Measurements from ENCODE around the gene KYAT1.

KYAT1 gene
- 0.61 to 0.65 reads per million in 2 donors for total RNA-seq

DNA sequence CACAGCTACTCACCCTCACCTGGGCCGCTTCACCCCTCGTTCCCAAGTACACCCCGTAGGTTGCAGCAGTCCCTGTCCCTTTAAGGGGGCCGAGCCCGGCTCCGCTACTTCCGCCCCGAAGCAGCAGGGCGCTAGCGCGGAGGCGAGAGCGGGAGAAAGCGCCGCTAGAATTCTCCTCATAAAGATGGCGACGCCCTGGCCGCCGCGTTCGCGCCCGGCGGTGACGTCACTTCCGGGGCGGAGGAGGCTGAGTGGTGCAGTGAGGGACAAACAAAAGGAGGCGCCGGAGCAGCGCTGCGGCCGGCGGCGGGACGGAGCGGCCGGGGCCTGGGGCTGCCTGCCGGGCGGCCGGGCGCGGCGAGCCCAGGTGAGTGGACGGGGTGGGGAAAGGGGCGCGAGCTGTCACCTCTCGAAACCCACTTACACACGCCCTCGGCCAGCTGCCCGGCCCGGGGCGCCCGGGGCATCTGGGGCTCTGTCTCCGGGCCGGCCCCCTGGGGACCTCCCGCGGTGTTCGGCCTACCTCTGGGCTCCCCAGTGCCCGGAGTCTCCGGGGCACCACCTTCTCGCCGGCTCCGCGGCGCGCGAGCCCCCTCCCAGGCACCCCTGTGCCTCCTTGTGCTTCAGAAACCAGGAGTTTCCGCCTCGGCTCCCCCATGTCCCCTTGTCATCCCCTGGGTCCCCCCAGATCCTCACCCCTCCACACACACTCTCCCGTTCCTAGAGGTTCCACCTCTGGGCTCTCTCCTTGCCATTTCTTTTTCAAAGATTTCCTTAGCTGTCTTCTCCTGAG lies at the start of gene KYAT1, which contains the start of gene LRRC8A:
Gene KYAT1, minus strand, starts transcription at position 67 of the 793 bp plus-strand sequence. CDS start 36,545 bp downstream, outside the sequence.
Gene LRRC8A, plus strand, starts transcription at position 250 of the 793 bp plus-strand sequence. CDS start 25,032 bp downstream, outside the sequence.
- peak; percentile 98 for DNase-seq

DNA sequence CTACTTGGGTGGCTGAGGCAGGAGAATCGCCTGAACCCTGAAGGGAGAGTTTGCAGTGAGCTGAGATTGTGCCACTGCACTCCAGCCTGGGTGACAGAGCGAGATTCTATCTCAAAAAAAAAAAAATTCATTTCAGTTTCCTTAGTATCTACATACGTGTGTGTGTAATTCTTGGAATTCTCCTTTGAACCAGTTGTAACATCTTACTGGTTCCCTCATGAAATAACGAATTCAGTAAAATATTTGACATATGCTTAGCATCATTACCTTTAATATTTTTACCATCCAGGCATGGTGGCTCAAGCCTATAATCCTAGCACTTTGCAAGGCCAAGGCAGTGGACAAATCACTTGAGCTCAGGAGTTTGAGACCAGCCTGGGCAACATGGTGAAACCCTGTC lies 47.8 kb upstream of the KYAT1 start:
- DNase-seq: no peak

DNA sequence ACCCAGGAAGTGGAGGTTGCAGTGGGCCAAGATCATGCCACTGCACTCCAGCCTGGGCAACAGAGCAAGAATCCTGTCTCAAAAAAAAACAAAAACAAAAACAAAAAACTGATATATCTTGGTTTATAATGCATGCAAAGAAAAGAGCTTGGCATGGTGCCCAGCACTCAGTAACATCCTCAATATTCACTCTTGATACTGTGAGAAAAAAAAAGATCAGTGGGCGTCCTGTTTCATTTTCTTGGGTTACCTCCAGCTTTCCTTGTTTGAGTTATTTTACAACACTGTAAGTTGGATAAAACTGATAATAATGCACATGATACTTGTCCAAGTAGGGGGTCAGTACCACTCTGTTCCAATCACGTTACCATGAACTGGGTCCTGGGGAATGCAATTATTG lies 46.9 kb upstream of the KYAT1 start:
- no peak for DNase-seq

DNA sequence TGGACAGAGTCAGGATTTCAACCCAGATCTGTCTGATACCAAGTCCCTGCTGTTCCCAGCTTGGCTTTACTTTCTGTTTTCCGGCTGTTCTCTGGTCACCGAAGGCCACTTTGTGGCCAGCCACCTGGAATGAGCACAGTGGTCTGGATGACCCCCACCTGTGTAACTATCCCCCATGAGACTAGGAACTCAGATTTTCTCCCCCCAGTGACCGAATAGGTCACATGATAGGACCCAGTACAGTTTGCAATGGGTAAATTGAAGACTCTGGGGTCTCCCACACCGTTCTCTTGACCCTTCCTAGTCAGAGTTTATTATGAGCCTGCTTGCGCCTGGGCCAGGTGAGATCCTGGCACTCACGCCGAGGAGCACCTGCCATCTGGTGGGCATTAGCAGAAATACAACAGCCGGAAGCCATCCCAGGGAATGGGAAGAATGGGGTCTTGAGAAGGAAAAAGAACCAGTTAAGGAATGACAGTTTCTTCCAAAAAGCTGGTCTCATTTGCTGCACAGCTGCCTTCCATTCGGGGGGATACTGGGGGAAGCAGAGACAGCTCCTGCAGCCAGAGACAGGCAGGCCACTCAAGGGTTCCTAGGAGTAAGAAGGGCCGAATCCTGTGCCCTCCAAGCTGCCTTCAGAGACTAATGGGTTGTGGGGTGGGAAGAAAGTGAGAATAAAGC lies 46.1 kb upstream of the KYAT1 start:
- no peak for DNase-seq

DNA sequence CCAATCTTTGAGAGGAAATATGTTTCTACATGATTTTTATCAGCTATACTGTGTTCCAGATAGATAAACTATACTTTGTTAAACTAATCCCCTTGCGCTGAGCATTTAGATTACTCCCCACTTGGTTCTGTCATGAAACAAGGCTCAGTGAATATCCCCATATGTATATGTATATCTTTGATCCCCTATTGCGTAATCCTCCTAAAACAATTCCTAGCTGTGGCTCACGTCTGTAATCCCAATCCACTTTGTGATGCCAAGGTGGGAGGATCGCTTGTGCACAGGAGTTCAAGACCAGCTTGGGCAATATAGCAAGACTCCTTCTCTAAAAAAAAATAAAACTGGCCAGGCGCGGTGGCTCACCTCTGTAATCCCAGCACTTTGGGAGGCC lies 41.7 kb upstream of the KYAT1 start:
- no peak for DNase-seq

DNA sequence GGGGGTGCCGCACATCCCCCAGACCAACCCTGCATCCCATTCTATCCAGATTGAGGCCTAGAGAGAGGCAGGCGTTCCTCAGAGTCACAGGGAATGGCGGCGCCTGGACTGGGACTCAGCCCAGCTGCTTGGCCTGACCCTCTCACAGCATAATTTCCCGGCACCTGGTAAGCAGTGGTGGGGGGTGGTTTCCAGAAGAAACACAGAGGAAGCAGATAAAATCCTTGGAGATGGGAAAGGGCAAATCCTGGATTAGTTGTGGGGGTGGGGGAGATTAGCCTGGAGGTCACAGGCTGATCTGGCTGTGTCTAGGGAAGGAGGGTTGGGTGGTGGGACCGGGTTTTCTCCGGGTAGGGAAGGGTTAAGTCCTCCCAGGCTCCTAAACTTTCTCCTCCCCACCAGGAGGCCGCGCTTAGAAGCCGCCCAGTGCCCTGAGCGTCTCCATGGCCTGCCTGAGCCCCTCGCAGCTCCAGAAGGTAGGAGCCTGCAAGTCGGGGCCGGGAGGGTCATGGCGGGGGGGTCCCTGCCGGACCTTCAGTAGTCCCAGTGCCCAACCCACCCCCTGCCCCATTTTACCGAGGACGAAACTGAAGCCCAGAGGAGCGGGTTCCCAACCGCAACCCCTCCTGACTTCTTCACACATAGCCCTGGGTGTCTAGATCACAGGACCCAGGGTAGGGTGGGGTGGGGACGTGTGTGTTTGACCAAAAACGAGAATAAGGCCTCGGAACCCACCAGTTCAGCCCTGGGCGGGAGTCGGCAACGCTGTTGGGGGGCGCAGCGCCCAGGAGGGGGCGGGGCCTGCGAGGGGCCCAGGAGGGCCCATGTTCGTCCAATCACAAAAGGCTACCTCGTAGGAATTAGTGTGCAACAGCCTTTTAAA lies 40.4 kb upstream of the KYAT1 start:
- no peak for DNase-seq

DNA sequence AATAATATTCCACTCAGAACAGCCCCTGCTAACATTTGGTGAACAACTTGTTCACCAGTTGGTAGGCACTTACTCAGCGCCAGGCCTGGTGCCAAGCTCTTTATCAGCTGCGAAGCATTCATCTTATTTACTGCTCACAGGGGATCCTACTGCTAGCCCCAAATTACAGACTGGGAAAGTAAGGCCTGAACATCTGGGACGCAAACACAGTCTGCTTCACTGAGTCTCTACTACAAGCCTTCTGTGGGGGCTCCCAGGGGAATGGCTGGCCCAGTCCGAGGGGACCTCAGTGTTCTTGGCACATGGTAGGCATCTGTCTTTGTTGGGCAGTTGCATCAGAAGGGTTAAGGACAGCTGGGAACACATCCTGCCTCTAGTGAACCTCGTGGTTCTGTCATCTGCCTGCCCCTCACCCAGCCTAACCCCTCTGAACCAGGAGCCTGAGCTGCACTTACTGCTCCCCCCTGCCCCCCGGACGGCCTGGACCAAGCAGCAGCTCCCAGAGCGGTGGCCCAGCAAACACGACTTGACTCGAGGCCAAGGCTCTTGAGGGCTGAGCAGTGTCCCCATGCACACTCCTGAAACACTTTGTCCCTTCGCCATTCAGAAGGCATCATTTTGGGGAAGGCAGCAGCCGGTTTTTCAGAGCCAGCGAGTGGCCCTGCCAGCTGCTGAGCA lies 38.8 kb upstream of the KYAT1 start, which contains the start of gene PHYHD1:
Gene PHYHD1, plus strand, starts transcription at position 602 of the 678 bp plus-strand sequence. CDS start 1,342 bp downstream, outside the sequence.
- DNase-seq: no peak

DNA sequence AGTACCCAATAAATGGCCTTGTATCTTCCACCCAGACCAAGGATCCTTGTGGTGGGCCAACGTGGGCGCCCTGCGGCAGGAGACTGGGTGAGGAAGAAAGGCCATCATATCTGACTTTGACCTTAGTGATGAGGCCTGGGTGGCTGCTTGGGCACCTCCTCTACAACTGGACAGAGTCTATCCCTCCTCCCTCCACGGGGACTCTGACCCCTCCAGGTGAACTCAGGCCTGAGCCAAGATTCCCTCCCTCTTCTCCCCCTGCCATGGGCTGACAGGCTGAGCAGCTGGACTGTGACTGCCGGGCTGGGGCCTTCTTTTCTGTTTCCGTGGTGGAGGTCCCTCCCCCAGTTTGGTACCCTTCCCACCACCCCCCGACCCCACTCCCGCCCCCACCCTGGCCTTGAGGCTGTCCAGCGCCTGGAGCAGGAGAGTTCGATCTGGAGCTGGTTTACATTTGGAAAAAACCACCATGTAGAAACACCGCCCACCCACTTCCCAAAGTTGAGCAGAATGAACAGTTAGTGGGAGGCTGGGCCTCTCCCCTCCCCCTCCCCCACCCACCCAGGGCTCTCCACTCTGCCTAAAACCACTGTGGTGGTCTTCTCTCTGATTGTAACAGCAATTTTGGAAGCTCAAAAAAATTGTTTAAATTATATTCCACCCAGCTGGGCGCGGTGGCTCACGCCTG lies 37.8 kb upstream of the KYAT1 start:
- DNase-seq: no peak

DNA sequence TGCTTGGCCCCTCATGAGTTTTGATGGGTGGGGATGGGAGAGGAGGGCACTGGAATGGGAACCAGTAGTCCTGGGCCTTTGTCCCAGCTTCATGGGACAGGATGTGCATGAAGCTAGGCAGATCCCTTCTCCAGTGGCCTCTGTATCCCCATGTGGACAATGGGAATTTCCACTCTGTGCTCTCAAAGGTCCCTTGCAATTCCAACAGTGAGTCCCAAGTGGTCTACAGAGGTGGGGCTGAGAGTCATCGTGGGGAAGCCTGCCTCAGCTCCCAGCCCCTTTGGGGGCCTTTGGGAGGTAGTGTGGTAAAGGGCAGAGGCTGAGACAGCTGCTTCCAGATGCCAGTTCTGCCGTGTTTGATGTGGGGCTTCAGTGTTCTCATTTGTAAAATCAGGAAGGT lies 37.2 kb upstream of the KYAT1 start:
- no peak for DNase-seq

DNA sequence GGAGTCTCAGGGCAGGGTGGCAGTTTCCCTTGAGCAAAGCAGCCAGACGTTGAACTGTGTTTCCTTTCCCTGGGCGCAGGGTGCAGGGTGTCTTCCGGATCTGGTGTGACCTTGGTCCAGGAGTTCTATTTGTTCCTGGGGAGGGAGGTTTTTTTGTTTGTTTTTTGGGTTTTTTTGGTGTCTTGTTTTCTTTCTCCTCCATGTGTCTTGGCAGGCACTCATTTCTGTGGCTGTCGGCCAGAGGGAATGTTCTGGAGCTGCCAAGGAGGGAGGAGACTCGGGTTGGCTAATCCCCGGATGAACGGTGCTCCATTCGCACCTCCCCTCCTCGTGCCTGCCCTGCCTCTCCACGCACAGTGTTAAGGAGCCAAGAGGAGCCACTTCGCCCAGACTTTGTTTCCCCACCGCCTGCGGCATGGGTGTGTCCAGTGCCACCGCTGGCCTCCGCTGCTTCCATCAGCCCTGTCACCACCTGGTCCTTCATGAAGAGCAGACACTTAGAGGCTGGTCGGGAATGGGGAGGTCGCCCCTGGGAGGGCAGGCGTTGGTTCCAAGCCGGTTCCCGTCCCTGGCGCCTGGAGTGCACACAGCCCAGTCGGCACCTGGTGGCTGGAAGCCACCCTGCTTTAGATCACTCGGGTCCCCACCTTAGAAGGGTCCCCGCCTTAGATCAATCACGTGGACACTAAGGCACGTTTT lies 35.5 kb upstream of the KYAT1 start:
- DNase-seq: no peak

DNA sequence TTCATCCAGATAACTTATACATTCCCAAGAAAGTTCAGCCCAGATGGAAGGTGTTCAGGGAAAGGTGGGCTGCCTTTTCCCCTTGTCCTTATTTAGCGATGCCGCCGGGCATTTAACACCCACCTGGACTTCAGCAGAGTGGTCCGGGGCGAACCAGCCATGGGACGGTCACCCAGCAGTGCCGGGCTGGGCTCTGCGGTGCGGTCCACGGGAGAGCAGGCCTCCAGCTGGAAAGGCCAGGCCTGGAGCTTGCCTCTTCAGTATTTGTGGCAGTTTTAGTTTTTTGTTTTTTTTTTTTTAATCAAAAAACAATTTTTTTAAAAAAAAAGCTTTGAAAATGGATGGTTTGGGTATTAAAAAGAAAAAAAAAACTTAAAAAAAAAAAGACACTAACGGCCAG lies 35.0 kb upstream of the KYAT1 start:
- DNase-seq: no peak

DNA sequence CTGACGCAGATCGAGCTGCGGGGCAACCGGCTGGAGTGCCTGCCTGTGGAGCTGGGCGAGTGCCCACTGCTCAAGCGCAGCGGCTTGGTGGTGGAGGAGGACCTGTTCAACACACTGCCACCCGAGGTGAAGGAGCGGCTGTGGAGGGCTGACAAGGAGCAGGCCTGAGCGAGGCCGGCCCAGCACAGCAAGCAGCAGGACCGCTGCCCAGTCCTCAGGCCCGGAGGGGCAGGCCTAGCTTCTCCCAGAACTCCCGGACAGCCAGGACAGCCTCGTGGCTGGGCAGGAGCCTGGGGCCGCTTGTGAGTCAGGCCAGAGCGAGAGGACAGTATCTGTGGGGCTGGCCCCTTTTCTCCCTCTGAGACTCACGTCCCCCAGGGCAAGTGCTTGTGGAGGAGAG lies 34.5 kb upstream of the KYAT1 start:
- DNase-seq: no peak

DNA sequence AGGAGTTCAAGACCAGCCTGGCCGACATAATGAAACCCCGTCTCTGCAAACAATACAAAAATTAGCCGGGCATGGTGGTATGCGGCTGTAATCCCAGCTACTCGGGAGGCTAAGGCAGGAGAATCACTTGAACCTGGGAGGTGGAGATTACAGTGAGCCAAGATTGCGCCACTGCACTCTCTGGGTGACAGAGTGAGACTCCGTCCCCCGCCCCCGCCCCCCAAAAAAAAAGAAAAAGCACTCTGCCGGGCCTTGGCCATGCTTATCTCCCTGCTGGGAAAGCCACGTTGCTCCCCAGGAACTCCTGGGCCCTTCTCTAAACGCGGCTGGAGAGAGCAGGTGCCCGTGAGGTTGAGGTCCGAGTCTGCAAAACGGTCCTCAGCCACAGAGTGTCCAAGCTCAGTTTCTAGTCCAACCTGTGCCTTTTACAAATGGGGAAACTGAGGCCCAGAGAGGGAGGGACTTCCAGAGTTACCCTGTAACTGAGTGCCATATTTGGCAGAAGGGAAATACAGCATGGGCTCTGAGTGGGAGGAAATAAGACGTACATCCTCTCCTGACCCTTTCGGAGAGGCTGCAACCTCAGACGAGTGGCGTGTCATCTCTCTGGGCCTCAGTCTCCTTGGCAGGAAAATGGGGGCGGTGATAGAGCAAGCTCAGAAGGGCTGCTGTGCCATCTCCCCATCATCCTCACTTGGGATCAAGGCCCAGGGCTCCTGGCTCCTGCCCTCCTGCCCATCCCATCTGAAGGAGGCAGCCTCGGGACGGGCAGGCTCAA lies 32.4 kb upstream of the KYAT1 start:
- no peak for DNase-seq

DNA sequence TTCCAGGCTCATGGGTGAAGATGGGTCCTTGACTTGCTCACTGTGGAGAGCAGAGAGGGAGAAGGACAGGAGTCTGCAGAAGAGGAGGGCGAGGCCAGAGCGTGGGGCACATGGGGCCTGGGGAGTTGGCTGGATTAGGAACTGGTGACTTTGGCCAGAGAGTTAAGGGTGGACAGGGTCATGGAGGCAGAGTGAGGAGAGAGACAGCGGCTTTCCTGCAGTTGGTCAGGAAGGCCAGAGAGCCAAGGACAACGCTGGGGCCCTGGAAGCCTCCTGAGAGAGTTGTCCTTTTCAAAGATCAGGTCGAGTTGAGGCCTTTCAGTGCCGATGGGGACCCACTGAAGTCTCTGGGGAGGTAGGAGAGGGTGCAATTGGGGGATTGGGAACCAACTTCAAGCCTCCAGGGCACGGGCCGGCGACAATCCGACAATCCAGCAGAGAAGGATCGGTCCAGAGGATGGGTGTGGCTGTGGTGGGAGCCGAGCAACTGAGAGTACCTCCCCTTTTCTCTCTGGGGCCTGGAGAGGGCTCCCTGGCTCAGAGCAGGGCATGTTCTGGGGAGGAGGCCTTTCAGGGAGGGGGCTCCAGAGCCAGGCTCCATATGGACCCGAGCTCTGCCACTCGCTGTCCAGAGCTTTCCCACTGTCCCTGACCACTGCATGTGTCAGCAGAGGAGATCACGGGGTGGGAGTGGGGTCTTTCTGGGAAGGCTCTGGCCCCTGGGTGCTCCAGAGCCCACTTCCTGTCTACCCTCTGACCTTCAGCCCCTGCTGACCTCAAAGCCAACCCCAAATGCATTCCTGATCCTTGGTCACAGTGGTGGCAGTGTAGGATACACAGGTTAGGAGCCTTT lies 31.5 kb upstream of the KYAT1 start:
- DNase-seq: no peak

DNA sequence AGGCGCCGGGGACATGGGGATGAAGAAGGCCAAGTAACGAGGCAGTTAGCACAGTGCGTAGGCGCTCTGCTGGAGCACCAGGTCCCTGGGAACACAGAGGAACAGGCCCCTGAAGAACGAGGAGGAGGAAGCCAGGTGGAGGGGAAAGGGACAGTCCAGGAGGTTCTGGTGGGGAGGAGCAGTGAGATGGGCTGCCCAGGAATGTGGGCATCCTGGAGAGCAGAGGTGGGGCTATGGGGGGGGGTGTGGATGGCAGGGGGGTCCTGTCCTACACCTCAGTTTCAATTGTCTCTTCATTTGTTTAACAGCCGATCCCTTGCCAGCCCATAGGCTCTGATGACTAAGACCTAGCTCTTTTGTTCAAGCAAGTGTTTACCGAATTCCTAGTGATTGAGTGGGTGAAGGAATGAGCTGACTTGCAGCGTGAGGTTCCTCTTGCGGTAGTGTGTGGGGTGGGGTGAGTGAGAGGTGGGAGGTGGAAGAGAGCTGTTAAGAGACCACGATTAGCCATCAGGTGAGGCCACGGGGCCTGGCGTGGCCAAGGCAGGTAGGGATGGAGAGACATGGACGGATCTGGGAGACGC lies 30.6 kb upstream of the KYAT1 start:
- no peak for DNase-seq

DNA sequence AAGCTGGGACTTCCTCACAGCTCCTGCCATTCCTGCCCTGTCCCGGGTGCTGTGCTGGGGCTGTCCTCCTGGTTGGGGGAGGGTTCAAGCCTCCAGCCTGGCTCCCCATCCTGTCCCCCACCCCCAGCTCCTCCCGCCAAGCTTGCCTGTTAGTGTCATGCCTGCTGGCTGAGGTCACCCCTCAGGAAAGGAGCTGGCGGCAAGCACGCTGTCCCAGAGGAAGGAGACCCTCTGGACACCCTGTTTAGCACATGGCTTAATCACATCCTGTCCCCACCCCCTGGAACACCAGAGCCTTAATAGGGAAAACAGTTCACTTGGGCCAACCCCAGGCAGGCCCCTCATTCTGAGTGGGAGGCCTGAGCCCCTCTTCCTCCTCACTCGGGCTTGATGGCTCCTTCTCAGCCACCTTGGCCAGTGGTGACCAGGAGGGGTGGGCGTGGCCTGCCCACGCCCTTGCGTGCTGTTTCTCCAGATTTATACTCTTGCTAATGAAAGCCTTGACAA lies 29.8 kb upstream of the KYAT1 start:
- DNase-seq: no peak

DNA sequence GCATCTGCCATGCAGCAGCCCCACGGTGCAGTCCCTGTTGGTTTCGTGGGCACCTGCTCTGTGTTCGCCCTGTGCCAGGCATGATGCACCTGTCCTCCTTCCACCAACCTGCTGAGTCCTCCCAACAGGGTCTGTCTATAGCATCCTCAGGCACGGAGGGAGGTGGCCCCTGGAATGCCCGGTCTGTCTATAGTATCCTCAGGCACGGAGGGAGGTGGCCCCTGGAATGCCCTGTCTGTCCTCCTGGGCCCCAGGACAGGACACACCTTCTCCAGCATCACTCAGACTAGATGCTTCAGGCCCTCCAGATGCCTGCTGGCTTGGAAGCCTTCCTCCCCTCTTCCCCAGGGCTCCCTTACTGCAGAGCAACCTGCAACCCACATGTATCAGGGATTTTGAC lies 29.2 kb upstream of the KYAT1 start:
- DNase-seq: no peak

DNA sequence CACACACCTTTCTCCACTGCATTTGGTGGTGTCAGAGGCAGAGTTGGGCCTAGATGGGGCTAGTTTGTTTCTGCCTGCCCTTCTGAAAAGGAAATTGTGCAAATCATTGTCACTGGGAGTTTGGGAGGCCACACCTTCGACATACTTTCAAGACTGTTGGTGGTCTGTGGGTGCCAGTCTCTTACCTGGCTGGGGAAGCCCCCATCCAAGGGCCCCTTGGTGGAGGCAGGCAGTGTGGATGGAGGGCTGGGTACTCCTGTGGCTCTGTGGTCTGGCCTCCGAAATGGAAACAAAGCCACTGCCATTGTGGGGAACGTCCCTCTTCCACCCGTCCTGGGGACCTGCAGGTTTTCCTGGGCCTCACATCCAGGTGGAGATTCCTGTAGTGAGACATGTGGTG lies 28.1 kb upstream of the KYAT1 start:
- DNase-seq: no peak

DNA sequence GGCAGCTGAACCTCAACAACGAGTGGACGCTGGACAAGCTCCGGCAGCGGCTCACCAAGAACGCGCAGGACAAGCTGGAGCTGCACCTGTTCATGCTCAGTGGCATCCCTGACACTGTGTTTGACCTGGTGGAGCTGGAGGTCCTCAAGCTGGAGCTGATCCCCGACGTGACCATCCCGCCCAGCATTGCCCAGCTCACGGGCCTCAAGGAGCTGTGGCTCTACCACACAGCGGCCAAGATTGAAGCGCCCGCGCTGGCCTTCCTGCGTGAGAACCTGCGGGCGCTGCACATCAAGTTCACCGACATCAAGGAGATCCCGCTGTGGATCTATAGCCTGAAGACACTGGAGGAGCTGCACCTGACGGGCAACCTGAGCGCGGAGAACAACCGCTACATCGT lies 26.6 kb upstream of the KYAT1 start:
- DNase-seq: no peak
